Retinal pigment epithelial cell (primary cell): ENCODE results near the gene VSNL1.

Experiments
- DNase-seq: peaks from one replicate; pipeline ENCODE4 v3.0.0-alpha.2; 2010; ENCODE audit warnings: low read depth
- H3K4me3 ChIP-seq: 2 replicates; pipeline ENCODE4 v1.5.1; 2011; ENCODE audit warnings: mild to moderate bottlenecking, low read length, control low read depth, moderate library complexity
- CTCF ChIP-seq: conservative IDR thresholded peaks from 2 replicates; pipeline ENCODE4 v1.5.1; 2011; ENCODE audit warnings: low read depth, low read length, control low read depth, inconsistent platforms

The VSNL1 gene

DNA sequence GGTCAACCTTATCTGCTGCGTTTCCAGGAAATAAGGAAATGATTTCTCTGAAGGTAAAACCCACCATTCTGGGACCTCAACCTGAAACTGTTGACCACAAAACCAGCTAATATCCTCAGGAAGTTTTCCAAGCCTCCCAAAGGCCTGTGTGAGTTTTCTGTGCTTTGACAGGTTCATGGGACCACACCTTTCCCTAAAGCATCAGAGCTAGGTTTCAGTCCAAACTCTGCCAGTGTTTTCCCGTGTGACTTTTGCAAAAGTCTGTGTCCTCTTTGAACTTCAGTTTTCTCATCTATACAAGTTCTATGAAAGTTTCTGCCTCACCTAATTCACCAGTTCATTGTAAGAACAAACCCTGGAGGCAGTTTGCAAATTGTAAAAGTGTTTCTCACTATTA, 39.8 kb downstream of the VSNL1 start:
- no peak for TF ChIP-seq CTCF

DNA sequence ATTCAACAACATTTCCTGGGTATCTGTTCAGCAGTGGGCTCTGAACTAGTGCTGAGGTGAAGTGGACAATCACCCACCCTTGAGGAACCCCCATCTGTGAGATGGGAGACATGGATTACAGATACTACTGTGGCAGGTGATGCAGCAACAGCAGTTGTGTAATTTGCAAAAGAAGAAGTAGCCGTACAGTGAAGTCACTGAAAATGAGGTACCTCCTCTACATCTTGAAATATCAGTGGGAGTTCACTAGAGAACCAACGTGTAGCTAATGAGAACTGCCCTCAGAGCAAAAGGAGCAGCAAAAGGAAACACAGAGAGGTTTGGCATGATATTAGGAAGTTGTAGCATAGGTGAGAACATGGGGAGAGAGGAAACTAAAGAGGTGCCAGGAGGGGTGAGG, 41.3 kb downstream of the VSNL1 start:
- H3K4me3 ChIP-seq: no peak overlapping the region
- TF ChIP-seq CTCF: no peak
- no peak for DNase-seq

More for the DNA sequence above, 39.8 kb downstream of the VSNL1 start:
- H3K4me3 ChIP-seq: no peak overlapping the region
- DNase-seq: no peak

- TF ChIP-seq CTCF: no peak
- no peak overlapping the region for H3K4me3 ChIP-seq
- DNase-seq: no peak
Measured at GRCh38 chr2:17583166-17583565, 42.7 kb downstream of the VSNL1 start.

- DNase-seq: no peak
- no peak overlapping the region for H3K4me3 ChIP-seq
- TF ChIP-seq CTCF: no peak
Measured at GRCh38 chr2:17583646-17584045, 43.1 kb downstream of the VSNL1 start.

- H3K4me3 ChIP-seq: no peak overlapping the region
- TF ChIP-seq CTCF: no peak
- no peak for DNase-seq
Measured at GRCh38 chr2:17584689-17585088, 44.2 kb downstream of the VSNL1 start.

GRCh38 chr2:17587469-17587868, 47.0 kb downstream of the VSNL1 start:
- no peak for DNase-seq
- no peak overlapping the region for H3K4me3 ChIP-seq

DNA sequence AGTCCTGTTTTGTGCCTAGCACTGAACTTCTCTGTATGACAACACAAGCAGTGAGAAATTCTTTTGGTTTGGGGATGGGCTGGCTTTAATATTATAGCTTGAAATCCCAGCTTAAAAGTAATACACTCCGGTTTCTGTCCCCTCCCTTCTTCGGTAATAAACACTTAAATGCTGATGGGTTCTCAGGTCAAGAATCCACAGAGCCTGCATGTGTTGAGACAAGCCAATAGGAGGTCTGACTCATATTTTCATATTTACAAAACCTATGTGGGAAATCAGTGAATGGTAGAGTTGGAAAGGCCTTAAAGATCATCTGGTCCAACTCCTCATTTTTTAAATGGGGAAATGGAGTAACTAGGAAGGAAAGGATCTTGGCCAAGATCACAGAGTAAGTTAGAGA, 47.5 kb downstream of the VSNL1 start:
- DNase-seq: no peak
- TF ChIP-seq CTCF: no peak
- no peak overlapping the region for H3K4me3 ChIP-seq

More at GRCh38 chr2:17587469-17587868, 47.0 kb downstream of the VSNL1 start:
- TF ChIP-seq CTCF: no peak
